IPS-20b (cell line): ENCODE results near the gene DSPP.

Experiments used
- H3K27ac ChIP-seq: one replicate; pipeline ENCODE4 v1.5.1; 2013; ENCODE audit warnings: low read length
- H3K27me3 ChIP-seq: 2 replicates; pipeline ENCODE4 v1.6.1; 2013; ENCODE audit warnings: mild to moderate bottlenecking, low read length, inconsistent platforms; ENCODE audit not compliant: insufficient read depth
- H3K36me3 ChIP-seq: 2 replicates; pipeline ENCODE4 v1.6.1; 2013; ENCODE audit warnings: low read depth, mild to moderate bottlenecking, inconsistent platforms, low read length, moderate library complexity; ENCODE audit not compliant: insufficient read depth
- H3K4me1 ChIP-seq: 2 replicates; pipeline ENCODE4 v1.6.1; 2013; ENCODE audit warnings: mild to moderate bottlenecking, control low read depth, inconsistent platforms, low read length, moderate library complexity; ENCODE audit not compliant: insufficient read depth
- H3K4me3 ChIP-seq: 2 replicates; pipeline ENCODE4 v1.5.1; 2013; ENCODE audit warnings: mild to moderate bottlenecking, low read length, inconsistent platforms
- H3K9ac ChIP-seq: 2 replicates; pipeline ENCODE4 v1.6.1; 2013; ENCODE audit warnings: low read depth, mild to moderate bottlenecking, inconsistent platforms, low read length, moderate library complexity
- H3K9me3 ChIP-seq: 2 replicates; pipeline ENCODE4 v1.6.1; 2013; ENCODE audit warnings: mild to moderate bottlenecking, low read depth, low read length, inconsistent platforms; ENCODE audit not compliant: insufficient read depth

Gene DSPP

GRCh38 chr4:87580057-87580456, 28.3 kb upstream of the DSPP start:
- Histone ChIP-seq H3K9me3 (no peaks in the 10 kb centered on the region), H3K36me3 (no peaks in the 10 kb centered on the region), H3K9ac (no peak overlapping the region), H3K4me1 (no peaks in the 10 kb centered on the region), H3K27ac (no peak overlapping the region), H3K27me3 (no peaks in the 10 kb centered on the region), H3K4me3 (no peak overlapping the region)

- no peak overlapping the region for H3K4me3 ChIP-seq
- H3K9ac ChIP-seq, result no peak overlapping the region
- no peaks in the 10 kb centered on the region for H3K9me3 ChIP-seq
- H3K36me3 ChIP-seq, result no peaks in the 10 kb centered on the region
- H3K27me3 ChIP-seq, result no peaks in the 10 kb centered on the region
- no peaks in the 10 kb centered on the region for H3K4me1 ChIP-seq
- no peak overlapping the region for H3K27ac ChIP-seq
These were observed 24.0 kb upstream of the DSPP start for GRCh38 chr4:87584222-87584908.

- Histone ChIP-seq H3K27ac (no peak overlapping the region), H3K4me3 (no peak overlapping the region)
These were observed 18.8 kb upstream of the DSPP start for GRCh38 chr4:87589531-87589930.

GRCh38 chr4:87592124-87592523, 16.2 kb upstream of the DSPP start:
- no peaks in the 10 kb centered on the region for H3K27me3 ChIP-seq
- H3K9ac ChIP-seq, result no peak overlapping the region
- H3K9me3 ChIP-seq, result no peaks in the 10 kb centered on the region
- H3K4me1 ChIP-seq, result no peaks in the 10 kb centered on the region
- no peak overlapping the region for H3K4me3 ChIP-seq
- H3K36me3 ChIP-seq, result no peaks in the 10 kb centered on the region
- H3K27ac ChIP-seq, result no peak overlapping the region

More at GRCh38 chr4:87589531-87589930, 18.8 kb upstream of the DSPP start:
- H3K27me3 ChIP-seq, result no peaks in the 10 kb centered on the region
- H3K9ac ChIP-seq, result no peak overlapping the region
- no peaks in the 10 kb centered on the region for H3K9me3 ChIP-seq
- no peaks in the 10 kb centered on the region for H3K4me1 ChIP-seq
- H3K36me3 ChIP-seq, result no peaks in the 10 kb centered on the region

- Histone ChIP-seq H3K27me3 (no peaks in the 10 kb centered on the region), H3K36me3 (no peaks in the 10 kb centered on the region), H3K4me1 (no peaks in the 10 kb centered on the region; the same call in 1 of the 2 replicates), H3K4me3 (no peak overlapping the region), H3K9me3 (no peaks in the 10 kb centered on the region), H3K9ac (no peak overlapping the region), H3K27ac (no peak overlapping the region)
These were observed 7.0 kb upstream of the DSPP start for GRCh38 chr4:87601361-87601760.

- Histone ChIP-seq H3K4me1 (no peaks in the 10 kb centered on the region), H3K27me3 (no peaks in the 10 kb centered on the region), H3K9ac (no peak overlapping the region), H3K9me3 (peaks cover 7% of the 10 kb centered on the region; the same call in 1 of the 2 replicates), H3K27ac (no peak overlapping the region), H3K4me3 (no peak overlapping the region), H3K36me3 (no peaks in the 10 kb centered on the region)
These were observed 6.1 kb downstream of the DSPP start for GRCh38 chr4:87614292-87614890.

GRCh38 chr4:87616268-87616667, 7.9 kb downstream of the DSPP start:
- no peaks in the 10 kb centered on the region for H3K4me1 ChIP-seq
- H3K27ac ChIP-seq, result no peak overlapping the region
- H3K27me3 ChIP-seq, result no peaks in the 10 kb centered on the region
- H3K4me3 ChIP-seq, result no peak overlapping the region
- H3K9ac ChIP-seq, result no peak overlapping the region
- peaks cover 7% of the 10 kb centered on the region; the same call in 1 of the 2 replicates for H3K9me3 ChIP-seq
- no peaks in the 10 kb centered on the region for H3K36me3 ChIP-seq

GRCh38 chr4:87620086-87620485, 11.8 kb downstream of the DSPP start:
- H3K4me3 ChIP-seq, result no peak overlapping the region
- no peaks in the 10 kb centered on the region for H3K27me3 ChIP-seq
- H3K9ac ChIP-seq, result no peak overlapping the region
- no peaks in the 10 kb centered on the region for H3K36me3 ChIP-seq
- no peaks in the 10 kb centered on the region for H3K9me3 ChIP-seq
- no peak overlapping the region for H3K27ac ChIP-seq
- no peaks in the 10 kb centered on the region for H3K4me1 ChIP-seq

GRCh38 chr4:87620491-87620890, 12.2 kb downstream of the DSPP start:
- Histone ChIP-seq H3K4me1 (no peaks in the 10 kb centered on the region), H3K4me3 (no peak overlapping the region), H3K36me3 (no peaks in the 10 kb centered on the region), H3K27me3 (no peaks in the 10 kb centered on the region), H3K9me3 (no peaks in the 10 kb centered on the region), H3K27ac (no peak overlapping the region), H3K9ac (no peak overlapping the region)

- Histone ChIP-seq H3K4me3 (no peak overlapping the region), H3K9me3 (no peaks in the 10 kb centered on the region), H3K9ac (no peak overlapping the region), H3K36me3 (no peaks in the 10 kb centered on the region), H3K27me3 (no peaks in the 10 kb centered on the region), H3K4me1 (no peaks in the 10 kb centered on the region), H3K27ac (no peak overlapping the region)
These were observed 14.0 kb downstream of the DSPP start for GRCh38 chr4:87622303-87622702.

GRCh38 chr4:87624698-87625097, 16.4 kb downstream of the DSPP start:
- no peaks in the 10 kb centered on the region for H3K4me1 ChIP-seq
- H3K9ac ChIP-seq, result no peak overlapping the region
- no peaks in the 10 kb centered on the region for H3K27me3 ChIP-seq
- no peaks in the 10 kb centered on the region for H3K36me3 ChIP-seq
- no peaks in the 10 kb centered on the region for H3K9me3 ChIP-seq
- no peak overlapping the region for H3K27ac ChIP-seq
- H3K4me3 ChIP-seq, result no peak overlapping the region

GRCh38 chr4:87631668-87632067, 23.3 kb downstream of the DSPP start:
- Histone ChIP-seq H3K27ac (no peak overlapping the region), H3K36me3 (no peaks in the 10 kb centered on the region), H3K4me3 (no peak overlapping the region), H3K4me1 (no peaks in the 10 kb centered on the region; the same call in 1 of the 2 replicates), H3K27me3 (no peaks in the 10 kb centered on the region), H3K9ac (no peak overlapping the region), H3K9me3 (no peaks in the 10 kb centered on the region)
